Activated CD8-positive, alpha-beta T cell treated with anti-CD3 and anti-CD28 coated beads for 36 hours (primary cell): ENCODE results near the gene APOA1. TPM values are rescaled to one million over a fixed set of nuclear protein-coding genes. Genes with fewer than 3 reads are reported as not detected.

Experiments
- ATAC-seq: fragments of 200-7000 bp; cut with Tn5 transposase; one replicate; pipeline ENCODE4 v1.10.0; 2021; ENCODE audit warnings: mild to moderate bottlenecking, moderate library complexity
- CTCF ChIA-PET: fragments of 350-600 bp; sonication (Branson Sonifier 250); formaldehyde crosslinking; loops from one replicate; lab custom pipeline; 2021; ENCODE audit warnings: antibody characterized with exemption; lab: Charles Lee
- POLR2A ChIA-PET: fragments of 350-600 bp; sonication (Branson Sonifier 250); formaldehyde crosslinking; loops from one replicate; lab custom pipeline; 2021; ENCODE audit warnings: antibody characterized with exemption; lab: Charles Lee
- DNase-seq: peaks from one replicate; pipeline ENCODE4 v3.0.0-alpha.2; 2020
- H3K27ac Mint-ChIP-seq: one replicate; pipeline ENCODE4 v1.8.0; 2021; ENCODE audit warnings: mild to moderate bottlenecking, mixed read lengths
- H3K27me3 Mint-ChIP-seq: one replicate; pipeline ENCODE4 v1.8.0; 2021; ENCODE audit warnings: mixed read lengths
- H3K36me3 Mint-ChIP-seq: one replicate; pipeline ENCODE4 v1.8.0; 2021; ENCODE audit warnings: low read depth, mixed read lengths
- H3K4me1 Mint-ChIP-seq: one replicate; pipeline ENCODE4 v1.8.0; 2021; ENCODE audit warnings: low read depth, mixed read lengths
- H3K4me3 Mint-ChIP-seq: one replicate; pipeline ENCODE4 v1.8.0; 2021; ENCODE audit warnings: mild to moderate bottlenecking, moderate library complexity, mixed read lengths
- H3K9me3 Mint-ChIP-seq: one replicate; pipeline ENCODE4 v1.8.0; 2021; ENCODE audit warnings: mixed read lengths
- CTCF ChIP-seq: fragments of 200-600 bp; IDR thresholded peaks from one replicate; pipeline ENCODE4 v1.8.0; 2022; ENCODE audit warnings: antibody characterized with exemption, mild to moderate bottlenecking
- intact Hi-C: fragments of 100-400 bp; cut with micrococcal nuclease; formaldehyde crosslinking; loops from one replicate; pipeline ENCODE4 v1.10.0; 2022
- total RNA-seq, 2 experiments: library from RNA; stranded (reverse); gene quantifications; one replicate each; pipeline ENCODE4 v1.2.3, GENCODE V29; 2021

APOA1 gene
- total RNA-seq, 2 experiments from 2014 or later = not detected

- POLR2A ChIA-PET = no interaction called here
- H3K9me3 Mint-ChIP-seq = no peaks in the 10 kb centered on the region
- H3K27me3 Mint-ChIP-seq = no peaks in the 10 kb centered on the region
- no peak overlapping the region for H3K27ac Mint-ChIP-seq
- CTCF ChIA-PET = interaction anchor here (0.7 to 2.6 kb wide), 4 partner anchors 11 to 259 kb away, joined by 3 to 15 read pairs (median 4); no protein-coding TSS in a partner anchor
- peaks cover 22% of the 10 kb centered on the region for H3K4me1 Mint-ChIP-seq
- peaks cover 22% of the 10 kb centered on the region for H3K36me3 Mint-ChIP-seq
- TF ChIP-seq CTCF = no peak
- ATAC-seq (no peak), DNase-seq (no peak)
- intact Hi-C loops = no loop called here
- H3K4me3 Mint-ChIP-seq = no peak overlapping the region
These were observed 10.2 kb upstream of the APOA1 start for GRCh38 chr11:116847612-116848011.

GRCh38 chr11:116844722-116845121 lies 7.3 kb upstream of the APOA1 start:
- ATAC-seq (no peak), DNase-seq (no peak)
- peaks cover 20% of the 10 kb centered on the region for H3K36me3 Mint-ChIP-seq
- no peak overlapping the region for H3K4me3 Mint-ChIP-seq
- no peak overlapping the region for H3K27ac Mint-ChIP-seq
- ChIA-PET POLR2A (interaction anchor here (1.0 kb wide), 1 partner anchor 9 kb away, joined by 4 read pairs; no protein-coding TSS in a partner anchor), CTCF (no interaction called here)
- intact Hi-C loops = no loop called here
- H3K9me3 Mint-ChIP-seq = no peaks in the 10 kb centered on the region
- TF ChIP-seq CTCF = no peak
- H3K4me1 Mint-ChIP-seq = no peaks in the 10 kb centered on the region
- H3K27me3 Mint-ChIP-seq = no peaks in the 10 kb centered on the region

- peaks cover 17% of the 10 kb centered on the region for H3K36me3 Mint-ChIP-seq
- POLR2A ChIA-PET = interaction anchor here (1.0 kb wide), 1 partner anchor 10 kb away, joined by 4 read pairs; no protein-coding TSS in a partner anchor
- CTCF ChIA-PET = no interaction called here
These were observed 6.2 kb upstream of the APOA1 start for GRCh38 chr11:116843661-116844060.

GRCh38 chr11:116842909-116843308 lies 5.5 kb upstream of the APOA1 start:
- TF ChIP-seq CTCF = no peak
- ChIA-PET POLR2A (no interaction called here), CTCF (interaction anchor here (4.5 kb wide), 1 partner anchor 52 kb away, joined by 17 read pairs; the partner anchor contains the start of gene APOA5)
- Mint-ChIP-seq H3K9me3 (no peaks in the 10 kb centered on the region), H3K4me3 (no peak overlapping the region), H3K27me3 (no peaks in the 10 kb centered on the region), H3K36me3 (peaks cover 17% of the 10 kb centered on the region), H3K4me1 (no peaks in the 10 kb centered on the region), H3K27ac (no peak overlapping the region)
- ATAC-seq (no peak), DNase-seq (no peak)
- intact Hi-C loops = no loop called here

More at GRCh38 chr11:116843661-116844060, 6.2 kb upstream of the APOA1 start:
- no peaks in the 10 kb centered on the region for H3K4me1 Mint-ChIP-seq
- TF ChIP-seq CTCF = no peak
- intact Hi-C loops = no loop called here
- no peaks in the 10 kb centered on the region for H3K9me3 Mint-ChIP-seq
- DNase-seq = no peak
- ATAC-seq = no peak
- H3K27ac Mint-ChIP-seq = no peak overlapping the region
- no peak overlapping the region for H3K4me3 Mint-ChIP-seq
- H3K27me3 Mint-ChIP-seq = no peaks in the 10 kb centered on the region

GRCh38 chr11:116842117-116842516 lies 4.7 kb upstream of the APOA1 start:
- Mint-ChIP-seq H3K27ac (no peak overlapping the region), H3K4me1 (no peaks in the 10 kb centered on the region), H3K36me3 (peaks cover 14% of the 10 kb centered on the region), H3K4me3 (no peak overlapping the region), H3K27me3 (no peaks in the 10 kb centered on the region), H3K9me3 (no peaks in the 10 kb centered on the region)
- TF ChIP-seq CTCF = no peak
- DNase-seq = no peak
- intact Hi-C loops = no loop called here
- ChIA-PET POLR2A (no interaction called here), CTCF (interaction anchor here (4.5 kb wide), 1 partner anchor 51 kb away, joined by 17 read pairs; the partner anchor contains the start of gene APOA5)
- ATAC-seq = no peak
